M059J (cell line): Measurements from ENCODE around the gene LIPA. TPM values are rescaled to one million over a fixed set of nuclear protein-coding genes. Genes with fewer than 3 reads are reported as not detected.
"Not testable (repeated sequence)": the region's sequence is repeated elsewhere in the genome, so short reads cannot be mapped to it uniquely, and the experiment has no call there.

ENCODE experiments used
- DNase-seq: peaks from one replicate; pipeline ENCODE4 v3.0.0-alpha.2; 2012; ENCODE audit warnings: low read depth
- total RNA-seq: library from RNA; depleted of rRNA; stranded (reverse); fragments of >200 nt; shearing (Covaris generic); gene quantifications from 2 replicates; pipeline ENCODE4 v1.2.3, GENCODE V29; 2014; rRNA removed

LIPA gene
- total RNA-seq: 120 and 149 TPM in 2 replicates

DNA sequence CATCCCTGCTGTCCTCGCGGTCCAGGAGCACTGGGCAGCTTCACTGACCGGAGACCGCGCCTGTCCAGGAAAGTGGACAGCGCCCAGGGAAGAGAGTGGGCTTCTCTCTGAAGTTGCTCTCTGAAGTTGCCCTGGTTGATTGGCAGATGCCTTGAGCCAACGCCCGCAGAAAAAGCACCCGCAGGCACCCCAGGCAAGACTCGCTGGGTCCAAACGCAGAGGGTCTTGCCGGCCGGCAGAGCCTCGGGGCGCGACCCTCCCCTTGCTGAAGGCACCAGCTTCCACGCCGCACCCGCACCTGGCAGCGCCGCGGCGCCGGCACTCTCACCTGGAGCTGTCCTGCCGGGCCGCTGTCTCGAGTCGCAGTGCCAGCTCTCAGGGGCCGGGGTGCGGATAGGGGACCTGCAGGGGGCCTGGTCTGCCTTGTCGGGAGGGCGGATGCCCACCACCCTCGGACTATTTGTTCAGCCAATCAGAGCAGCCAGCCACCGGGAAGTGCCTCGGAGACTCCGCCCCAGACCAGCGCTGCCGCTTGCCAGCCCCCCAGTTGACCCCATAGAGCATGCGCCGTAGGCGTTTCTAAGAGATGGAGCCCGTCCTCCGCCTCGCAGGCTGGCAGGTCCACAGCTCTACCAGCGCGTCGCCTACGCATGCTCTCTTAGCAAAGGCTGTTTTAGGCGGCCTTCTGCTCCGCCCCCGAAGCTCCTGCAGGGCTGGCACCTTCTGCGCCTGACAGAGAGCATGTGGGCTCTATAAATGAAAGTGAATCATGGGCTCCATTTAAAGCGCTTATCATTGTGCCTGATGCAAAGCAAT, at the start of gene LIPA:
Gene LIPA (minus strand): TSS at position 367 of the 816 bp plus-strand sequence. CDS start 4,127 bp downstream, outside the sequence.
- DNase-seq: peak; percentile 99

GRCh38 chr10:89301232-89301631, 49.7 kb upstream of the LIPA start:
- DNase-seq: peak; percentile 48

- no peak for DNase-seq
Observed at GRCh38 chr10:89299031-89299430, 47.5 kb upstream of the LIPA start.

DNA sequence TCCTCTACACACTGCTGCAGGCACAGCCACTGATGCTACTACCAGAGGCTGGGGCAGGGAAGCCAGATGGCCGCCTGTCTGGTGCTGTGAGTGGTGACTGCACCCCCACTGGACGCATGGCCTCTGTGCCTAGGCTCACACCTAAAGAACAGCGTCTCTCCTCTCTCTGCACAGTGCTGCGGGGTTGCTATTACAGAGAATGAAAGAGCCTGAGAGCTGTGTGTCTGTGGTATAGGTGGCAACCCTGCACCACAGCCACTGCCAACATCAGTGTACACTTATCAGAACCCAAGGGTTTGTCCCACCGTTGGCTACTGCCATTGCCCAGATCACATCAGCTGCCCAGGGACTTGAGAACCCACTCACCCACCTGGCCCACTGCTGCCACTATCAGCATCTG, 46.2 kb upstream of the LIPA start:
- no peak for DNase-seq

DNA sequence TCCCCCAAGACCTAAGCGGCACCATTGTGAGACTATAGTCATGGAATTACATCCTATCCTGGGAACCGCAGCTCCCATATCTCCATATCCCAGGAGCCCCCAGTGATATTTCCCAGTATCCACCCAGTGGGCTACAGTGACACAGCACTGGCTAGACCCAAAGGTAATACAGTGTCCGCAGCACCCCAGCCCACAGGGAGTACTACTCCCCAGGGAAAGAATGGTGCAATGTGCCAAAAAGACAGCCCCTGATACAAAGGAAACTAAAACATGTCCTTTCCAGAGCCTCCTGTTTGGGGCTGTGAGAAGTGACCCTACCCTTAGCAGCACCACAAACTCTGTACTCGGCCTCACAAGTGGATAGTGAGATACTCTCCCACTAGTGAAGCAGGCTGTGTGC, 45.8 kb upstream of the LIPA start:
- DNase-seq: no peak

DNA sequence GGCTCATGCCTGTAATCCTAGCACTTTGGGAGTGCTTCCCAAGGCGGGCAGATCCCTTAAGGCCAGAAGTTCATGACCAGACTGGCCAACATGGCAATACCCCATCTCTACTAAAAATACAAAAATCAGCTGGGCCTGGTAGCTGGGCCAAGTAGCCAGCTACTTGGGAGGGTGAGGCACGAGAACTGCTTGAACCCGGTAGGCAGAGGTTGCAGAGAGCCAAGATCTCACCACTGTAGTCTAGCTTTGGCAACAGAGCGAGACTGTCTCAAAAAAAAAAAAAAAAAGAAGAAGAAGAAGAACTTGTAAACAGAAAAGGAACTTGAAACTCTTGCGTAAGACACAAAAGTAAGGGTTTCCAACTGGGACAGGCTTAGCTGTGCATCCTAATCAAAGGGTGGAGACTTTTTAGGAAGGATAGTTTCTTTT, 44.7 kb upstream of the LIPA start:
- DNase-seq: peak; percentile 56

DNA sequence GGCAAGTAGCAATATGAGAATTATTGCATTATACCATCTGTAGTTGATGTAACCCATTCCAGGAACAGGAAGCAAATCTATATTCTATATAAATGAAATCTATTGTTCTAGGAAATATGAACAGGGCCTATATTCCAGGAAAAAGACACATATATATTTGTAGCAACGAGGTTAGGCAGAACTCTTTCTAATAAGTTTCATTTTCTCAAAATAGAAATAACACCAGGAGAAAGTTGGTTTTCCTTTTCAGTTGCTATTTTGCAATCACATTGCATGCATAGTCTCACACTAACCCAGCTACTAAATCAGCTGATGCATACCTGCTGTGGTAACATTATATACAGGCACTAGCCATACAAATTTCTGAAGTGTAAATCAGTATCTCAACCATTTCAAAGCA, 44.0 kb upstream of the LIPA start:
- peak; percentile 52 for DNase-seq

DNA sequence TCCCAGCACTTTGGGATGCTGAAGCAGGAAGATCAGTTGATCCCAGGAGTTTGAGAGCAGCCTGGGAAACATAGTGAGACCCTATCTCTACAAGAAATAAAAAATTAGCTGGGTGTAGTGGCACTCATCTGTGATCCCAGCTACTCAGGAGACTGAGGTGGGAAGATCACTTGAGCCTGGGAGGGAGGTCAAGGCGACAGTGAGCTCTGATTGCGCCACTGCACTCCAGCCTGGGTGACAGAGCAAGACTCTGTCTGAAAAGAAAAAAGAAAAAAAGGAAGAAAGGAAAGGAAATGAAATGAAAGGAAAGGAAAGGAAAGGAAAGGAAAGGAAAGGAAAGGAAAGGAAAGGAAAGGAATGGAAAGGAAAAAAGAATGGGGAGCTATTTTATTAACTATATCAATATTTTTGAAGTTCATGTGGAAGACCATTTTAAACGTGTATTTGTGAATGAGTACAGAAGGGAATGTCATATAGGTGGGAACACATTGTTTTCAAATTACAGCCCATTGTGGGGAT, 43.2 kb upstream of the LIPA start:
- no peak for DNase-seq

DNA sequence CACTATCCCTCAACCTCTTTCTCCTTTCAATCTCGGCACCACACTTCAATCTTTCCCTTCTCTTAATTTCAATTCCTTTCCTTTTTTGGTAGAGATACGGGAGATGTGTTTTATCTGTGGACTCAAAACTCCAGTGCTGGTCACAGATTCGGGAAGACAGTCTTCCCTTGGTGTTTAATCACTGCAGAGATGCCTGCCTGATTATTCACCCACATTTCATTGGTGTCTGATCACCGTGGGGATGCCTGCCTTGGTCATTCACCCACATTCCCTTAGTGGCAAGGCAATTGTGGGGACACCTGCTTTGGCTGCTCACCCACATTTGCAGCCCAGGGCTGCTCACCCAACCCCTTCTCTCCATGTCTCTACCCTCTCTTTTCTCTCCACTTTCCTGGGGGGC, 33.7 kb upstream of the LIPA start:
- DNase-seq: peak; percentile 75

DNA sequence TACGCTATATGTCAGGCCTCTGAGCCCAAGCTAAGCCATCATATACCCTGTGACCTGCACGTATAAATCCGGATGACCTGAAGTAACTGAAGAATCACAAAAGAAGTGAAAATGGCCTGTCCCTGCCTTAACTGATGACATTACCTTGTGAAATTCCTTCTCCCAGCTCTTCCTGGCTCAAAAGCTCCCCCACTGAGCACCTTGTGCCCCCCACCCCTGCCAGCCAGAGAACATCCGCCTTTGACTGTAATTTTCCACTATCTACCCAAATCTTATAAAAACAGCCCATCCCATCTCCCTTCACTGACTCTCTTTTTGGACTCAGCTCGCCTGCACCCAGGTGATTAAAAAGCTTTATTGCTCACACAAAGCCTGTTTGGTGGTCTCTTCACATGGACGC, 33.1 kb upstream of the LIPA start:
- not testable (repeated sequence) for DNase-seq

DNA sequence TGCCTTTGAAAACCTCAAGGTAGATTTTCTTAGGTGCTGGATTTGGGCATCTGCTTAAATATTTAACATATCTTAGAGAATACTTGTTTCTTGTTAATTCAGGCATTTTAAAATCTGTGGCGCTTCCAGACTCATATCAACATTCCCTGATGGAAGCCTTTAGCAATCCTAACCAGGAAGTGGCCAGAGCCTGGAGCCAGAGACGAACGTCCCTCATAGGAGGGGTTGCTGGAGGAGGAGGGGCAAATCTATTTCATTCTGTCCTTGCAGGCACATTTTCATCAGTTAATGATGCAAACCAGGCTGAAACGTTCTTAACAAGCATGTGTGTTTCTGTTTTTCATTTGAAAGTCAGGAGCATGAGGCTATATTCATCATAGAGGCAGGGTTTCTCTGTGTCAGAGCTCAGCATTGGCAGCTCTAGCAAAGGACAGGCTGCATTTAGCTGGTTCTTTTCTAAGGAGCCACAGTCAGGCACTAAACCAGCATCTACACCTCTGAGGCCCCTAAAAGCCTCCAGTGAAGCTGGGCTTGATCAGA, 32.4 kb upstream of the LIPA start:
- DNase-seq: peak; percentile 84

GRCh38 chr10:89283025-89283935, 31.7 kb upstream of the LIPA start:
- DNase-seq: peak; percentile 89

GRCh38 chr10:89281606-89282395, 30.2 kb upstream of the LIPA start:
- DNase-seq: no peak

DNA sequence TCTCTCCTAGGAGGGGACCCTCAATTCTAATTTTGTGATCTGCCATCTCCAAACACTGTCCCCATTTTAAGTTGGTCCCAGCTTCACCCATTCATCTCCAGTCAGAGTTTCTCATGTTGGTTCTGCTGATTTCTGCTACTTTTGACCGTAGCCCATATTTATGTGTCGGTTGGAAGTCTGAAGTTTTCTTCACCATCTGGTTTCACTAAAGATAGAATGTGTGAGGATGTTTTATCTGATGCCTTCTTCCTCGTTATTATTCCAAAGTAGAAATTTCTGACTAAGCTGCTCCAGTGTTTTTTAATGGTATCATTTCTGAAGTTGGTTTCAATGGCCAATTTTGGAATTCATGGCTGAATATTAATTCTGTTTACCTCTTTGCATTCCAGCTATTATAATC, 28.9 kb upstream of the LIPA start:
- DNase-seq: no peak

GRCh38 chr10:89279421-89279869, 27.9 kb upstream of the LIPA start:
- peak; percentile 77 for DNase-seq

DNA sequence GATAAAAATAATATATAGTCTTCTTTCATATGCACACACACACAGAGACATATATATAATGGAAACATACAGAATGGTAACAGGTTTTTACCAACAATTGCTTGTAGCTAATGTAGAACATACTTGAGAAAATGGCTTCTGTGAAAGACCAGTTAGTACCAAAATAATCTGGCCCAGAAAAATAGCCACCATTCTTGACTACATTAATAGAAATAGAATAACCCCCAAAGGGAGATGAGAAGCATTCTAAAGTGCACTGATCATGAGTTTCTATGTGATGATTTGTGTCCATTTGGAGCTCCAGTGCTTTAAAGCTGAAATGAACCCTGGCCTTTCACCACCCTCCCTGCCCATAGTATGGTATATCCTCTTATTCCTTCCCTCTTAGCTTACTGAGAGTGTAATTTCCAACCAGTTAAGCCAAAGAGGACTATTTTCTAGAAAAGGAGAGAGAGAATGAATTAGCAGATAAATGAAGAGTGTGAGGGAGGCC, 27.4 kb upstream of the LIPA start:
- no peak for DNase-seq

GRCh38 chr10:89278034-89278535, 26.5 kb upstream of the LIPA start:
- DNase-seq: peak; percentile 99

DNA sequence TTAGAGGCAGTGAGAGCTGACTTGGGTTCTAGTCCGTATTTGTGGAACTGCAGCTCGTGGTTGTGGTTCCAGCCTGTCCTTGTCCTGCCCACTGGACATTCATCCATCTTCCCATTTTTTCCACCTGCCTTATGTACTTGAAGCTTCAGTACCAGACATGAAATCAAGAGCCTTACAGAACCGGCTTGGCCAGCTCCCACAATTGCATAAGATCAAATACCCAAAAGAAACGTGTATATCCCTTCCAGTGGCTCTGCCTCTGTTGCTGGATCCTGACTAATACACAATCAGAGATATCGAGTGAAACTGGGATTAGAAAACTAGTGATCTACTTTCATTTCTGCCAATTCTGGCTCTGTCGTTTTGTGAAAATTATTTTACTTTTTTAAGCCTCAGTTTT, 23.8 kb upstream of the LIPA start:
- DNase-seq: no peak

DNA sequence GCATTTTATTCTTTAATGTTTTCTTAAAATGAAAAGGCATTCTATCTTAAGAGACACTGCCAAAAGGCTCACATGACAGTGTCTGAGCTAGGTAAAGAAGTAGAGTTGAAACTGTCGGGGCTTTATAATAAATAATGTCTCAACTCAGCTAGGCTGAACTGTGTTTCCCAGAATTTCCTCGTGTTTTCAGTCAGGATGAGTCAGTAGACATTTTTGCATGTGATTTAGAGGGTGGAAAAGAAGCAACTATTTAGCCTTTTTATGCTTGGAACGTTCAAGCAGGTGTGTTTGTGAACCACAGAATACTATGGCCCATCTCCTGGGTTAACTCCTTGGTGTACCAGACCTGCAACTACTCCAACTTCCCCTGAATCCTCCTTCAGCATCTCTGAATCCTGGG, 23.4 kb upstream of the LIPA start:
- DNase-seq: peak; percentile 32

DNA sequence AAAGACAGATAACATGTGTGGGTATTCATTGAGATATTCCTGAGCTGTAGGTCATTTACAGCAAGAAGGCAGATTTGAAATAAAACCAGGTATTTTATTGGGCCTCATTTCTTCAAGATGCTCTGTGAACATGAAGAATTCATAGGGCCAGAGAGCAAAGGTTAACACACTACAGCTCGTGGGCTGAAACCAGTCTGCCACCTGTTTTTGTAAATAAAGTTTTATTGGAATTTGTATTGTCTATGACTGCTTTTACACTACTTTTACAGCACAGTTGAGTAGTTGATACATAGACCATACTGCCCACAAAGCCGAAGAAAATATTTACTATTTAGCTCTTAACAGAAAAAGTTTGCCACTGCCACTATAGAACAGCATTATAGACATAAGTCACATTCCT, 22.1 kb upstream of the LIPA start:
- no peak for DNase-seq

- no peak for DNase-seq
Observed at GRCh38 chr10:89271532-89271931, 20.0 kb upstream of the LIPA start.
